ENCODE data around the gene IL1RN.
"Not testable (repeated sequence)": the region's sequence is repeated elsewhere in the genome, so short reads cannot be mapped to it uniquely, and the experiment has no call there.

The IL1RN gene, protein sequence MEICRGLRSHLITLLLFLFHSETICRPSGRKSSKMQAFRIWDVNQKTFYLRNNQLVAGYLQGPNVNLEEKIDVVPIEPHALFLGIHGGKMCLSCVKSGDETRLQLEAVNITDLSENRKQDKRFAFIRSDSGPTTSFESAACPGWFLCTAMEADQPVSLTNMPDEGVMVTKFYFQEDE

GRCh38 chr2:113126845-113127645 lies at the start of gene IL1RN:
Gene IL1RN (plus strand): TSS chr2:113127598. CDS start chr2:113127625, 27 bp downstream.
- DNase-seq (ENCODE audit: low spot score), result no peak

DNA sequence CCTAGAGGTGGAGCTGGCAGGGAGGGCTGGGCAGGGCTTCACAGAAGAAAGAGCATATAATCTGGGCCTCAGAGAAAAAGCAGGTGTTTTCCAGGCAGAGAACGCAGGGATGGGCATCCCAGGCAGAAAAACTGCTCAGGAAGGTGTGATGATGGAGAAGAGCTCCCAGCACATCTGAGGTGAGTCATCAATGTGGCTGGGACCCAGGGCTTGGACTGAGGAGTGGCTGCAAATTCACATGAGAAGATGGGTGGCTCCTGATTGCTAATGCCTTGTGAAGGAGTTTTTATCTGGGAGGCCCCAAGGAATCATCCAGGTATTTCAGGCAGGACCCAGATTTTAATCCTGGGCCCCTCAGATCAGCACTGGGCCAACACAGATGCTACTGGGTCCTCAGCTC lies 49.5 kb upstream of the IL1RN start:
- DNase-seq (ENCODE audit: low spot score), result no peak

DNA sequence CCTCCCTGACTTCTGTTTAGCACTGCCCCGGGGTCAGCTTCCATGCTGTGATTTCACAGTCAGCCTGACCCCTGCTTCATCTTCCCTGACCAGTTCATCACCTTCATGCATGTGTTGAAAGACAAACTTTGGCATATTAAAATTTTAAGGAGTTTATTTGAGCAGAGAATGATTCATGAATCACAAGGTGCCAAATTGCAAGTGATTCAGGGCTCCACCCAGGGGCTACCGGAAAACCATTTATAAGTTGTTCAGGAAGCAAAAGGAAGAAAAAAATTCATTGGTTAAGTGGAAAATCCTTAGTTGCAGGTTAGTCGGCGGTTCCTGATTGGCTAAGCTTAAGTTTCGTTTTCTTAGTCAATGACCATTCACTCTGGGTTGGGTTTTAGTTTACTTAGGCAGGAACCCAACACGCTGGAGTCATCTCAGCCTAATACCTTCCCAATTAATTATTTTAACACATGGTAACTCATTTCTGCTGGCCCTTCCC lies 49.0 kb upstream of the IL1RN start:
- DNase-seq (ENCODE audit: low spot score), result no peak

DNA sequence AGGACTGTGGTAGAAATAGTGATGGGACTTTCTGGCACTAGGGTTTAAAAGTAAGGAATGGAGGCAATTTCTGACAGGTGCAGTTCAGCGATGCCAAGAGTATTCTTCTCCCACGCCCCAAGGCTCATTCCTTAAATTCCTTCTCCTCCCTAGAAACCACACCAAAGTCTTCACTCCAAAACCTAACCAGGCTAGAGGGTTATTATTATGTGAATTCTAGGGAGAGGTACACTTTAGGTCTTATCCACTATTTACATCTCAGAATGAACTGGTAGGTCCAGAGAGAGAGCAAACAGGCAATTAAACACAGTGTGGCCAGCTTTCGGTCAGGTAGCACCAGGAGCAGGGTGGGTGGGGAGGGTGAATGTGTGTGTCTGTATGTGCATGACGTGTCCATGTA lies 48.3 kb upstream of the IL1RN start:
- DNase-seq (ENCODE audit: low spot score), result no peak

DNA sequence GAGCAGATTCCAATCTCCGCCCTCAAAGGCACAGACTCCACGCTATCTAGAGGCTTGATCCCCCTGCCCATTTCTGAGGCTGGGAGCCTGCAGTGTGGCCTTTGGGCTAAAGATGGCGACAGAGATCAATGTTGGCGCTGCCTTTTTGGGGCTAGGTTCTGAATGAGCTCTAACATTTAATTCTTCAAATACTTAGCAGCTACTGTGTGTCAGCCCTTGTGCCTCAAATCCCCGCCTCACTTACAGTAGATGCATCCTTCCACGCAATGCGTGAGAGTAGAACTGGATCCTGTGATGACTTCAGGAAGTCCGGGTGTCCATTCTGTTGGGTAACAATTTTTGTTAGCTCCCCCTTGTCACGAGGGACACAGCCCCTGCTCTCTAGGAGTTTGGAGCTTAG lies 47.3 kb upstream of the IL1RN start:
- DNase-seq (ENCODE audit: low spot score), result no peak

DNA sequence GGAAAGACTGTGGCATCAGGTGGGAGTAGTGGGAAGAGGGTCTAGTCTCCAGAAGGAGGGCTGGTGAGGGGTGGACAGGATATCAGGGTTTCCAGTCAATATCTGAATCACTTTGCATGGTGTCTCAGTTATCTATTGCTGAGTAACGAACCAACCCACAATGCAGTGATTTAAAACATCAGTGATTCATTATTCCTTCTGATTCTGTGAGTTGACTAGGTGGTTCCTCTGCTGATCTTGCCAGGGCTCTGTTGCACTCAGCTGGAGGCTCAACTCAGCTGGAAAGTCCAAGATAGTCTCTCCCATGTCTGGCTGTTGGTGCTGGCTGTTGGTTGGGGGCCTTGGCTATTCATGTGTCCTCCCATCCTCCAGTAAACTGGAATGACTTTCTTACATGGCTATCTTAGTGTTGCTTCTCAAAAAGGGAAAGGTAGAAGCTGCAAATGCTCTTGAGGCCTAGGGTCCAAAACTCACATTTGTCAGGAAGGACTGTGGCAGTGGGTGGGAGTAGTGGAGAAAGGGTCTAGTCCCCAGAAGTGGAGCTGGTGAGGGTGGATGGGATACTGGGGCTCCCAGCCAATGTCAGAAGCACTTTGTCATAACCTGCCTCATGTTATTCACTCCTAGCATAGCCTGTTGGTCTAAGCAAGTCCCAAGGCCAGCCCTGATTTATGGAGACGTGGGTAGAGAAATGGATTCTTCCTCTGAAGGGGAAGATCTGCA lies 45.7 kb upstream of the IL1RN start:
- no peak for DNase-seq (ENCODE audit: low spot score)

DNA sequence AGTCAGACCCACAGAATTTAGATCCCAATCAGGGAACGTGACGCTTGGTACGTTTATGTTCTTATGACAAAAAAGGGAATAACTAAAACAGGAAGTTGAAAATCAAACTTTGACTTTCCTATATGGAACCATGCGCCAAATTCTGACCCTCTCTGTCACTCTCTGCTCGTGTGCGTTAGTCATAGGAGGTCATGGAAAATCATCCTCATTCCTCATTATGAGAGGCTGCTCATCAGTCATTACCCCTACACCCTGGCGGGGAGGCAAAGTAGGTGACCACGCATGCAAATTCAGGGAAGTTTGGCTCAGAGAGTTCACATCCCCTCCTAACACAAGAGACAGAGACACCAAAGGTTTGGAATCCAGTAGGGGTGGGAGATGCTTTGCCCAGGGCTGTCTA lies 44.1 kb upstream of the IL1RN start:
- DNase-seq (ENCODE audit: low spot score), result no peak

- DNase-seq (ENCODE audit: low spot score), result no peak
These were observed 43.0 kb upstream of the IL1RN start for GRCh38 chr2:113084249-113085000.

DNA sequence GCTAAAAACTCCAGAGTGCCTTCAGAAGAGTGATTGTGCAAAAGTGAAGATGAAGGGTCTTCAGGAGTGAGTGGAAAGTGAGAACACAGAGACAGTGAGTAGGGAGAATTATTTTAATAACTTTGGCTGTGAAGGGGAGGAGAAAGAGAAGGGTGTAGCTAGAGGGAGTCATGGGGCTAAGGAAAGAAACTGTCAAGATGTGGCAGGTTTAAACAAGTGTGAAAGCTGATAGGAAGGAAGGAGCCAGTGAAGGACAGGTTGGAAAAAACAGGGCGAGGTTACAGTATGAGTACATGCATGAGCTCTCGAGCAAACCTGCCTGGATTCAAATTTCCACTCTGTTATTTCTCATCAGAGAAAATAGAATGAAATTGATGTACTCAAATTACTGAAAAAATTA lies 41.9 kb upstream of the IL1RN start:
- DNase-seq (ENCODE audit: low spot score), result no peak

GRCh38 chr2:113088213-113088992 lies 39.0 kb upstream of the IL1RN start:
- DNase-seq (ENCODE audit: low spot score), result no peak

DNA sequence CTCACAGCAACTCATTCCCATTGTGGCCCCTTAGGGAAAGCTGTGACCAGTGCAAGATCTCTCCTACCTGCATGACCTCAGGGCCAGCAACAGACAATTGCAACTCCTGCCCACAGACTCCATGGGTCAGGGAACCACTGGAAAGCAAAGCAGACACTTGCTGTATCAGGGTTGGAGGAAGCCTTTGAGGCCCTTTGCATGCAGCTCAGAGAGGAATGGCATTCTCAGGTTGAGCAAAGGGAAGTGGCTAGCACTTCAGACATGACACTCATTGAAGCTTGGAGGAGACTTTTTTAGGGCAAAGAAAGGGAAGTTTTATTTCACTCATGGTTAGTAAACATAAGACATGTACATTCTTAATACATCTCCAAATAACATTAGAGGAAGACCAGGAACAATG lies 37.5 kb upstream of the IL1RN start:
- DNase-seq (ENCODE audit: low spot score), result no peak

DNA sequence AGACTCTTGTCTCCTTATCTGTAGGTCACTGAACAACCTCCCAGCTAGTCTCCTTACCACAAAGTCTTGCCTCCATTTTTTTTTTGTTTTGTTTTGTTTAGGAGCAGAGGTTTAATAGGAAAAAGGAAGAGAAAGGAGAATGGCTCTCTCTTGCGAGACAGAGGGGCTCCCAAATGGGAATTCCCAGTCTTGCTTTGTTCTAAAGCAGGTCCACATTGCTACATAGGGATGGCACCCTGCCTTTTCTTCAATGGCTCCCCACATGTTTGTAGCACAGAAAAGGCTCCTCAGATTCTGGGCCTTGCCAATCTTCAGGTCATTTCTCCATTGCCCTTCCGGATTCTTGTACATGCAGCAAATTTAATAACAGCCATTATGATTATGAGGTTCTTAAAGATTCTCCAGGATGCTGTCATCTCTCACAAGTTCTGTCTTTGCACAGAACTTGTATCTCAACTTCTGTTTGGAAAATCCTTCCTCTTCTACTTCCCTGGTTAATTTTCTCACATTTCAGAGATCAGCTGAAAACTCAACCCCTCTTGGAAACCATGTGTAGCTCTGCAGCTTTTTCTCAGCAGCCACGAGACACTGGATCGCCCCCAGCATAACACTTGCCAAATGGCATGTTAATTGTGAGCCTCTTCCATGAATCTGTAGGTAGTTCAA lies 36.0 kb upstream of the IL1RN start:
- DNase-seq (ENCODE audit: low spot score), result no peak

- DNase-seq (ENCODE audit: low spot score), result no peak
These were observed 34.4 kb upstream of the IL1RN start for GRCh38 chr2:113092864-113093612.

GRCh38 chr2:113093613-113093977 lies 33.8 kb upstream of the IL1RN start:
- DNase-seq (ENCODE audit: low spot score), result no peak

DNA sequence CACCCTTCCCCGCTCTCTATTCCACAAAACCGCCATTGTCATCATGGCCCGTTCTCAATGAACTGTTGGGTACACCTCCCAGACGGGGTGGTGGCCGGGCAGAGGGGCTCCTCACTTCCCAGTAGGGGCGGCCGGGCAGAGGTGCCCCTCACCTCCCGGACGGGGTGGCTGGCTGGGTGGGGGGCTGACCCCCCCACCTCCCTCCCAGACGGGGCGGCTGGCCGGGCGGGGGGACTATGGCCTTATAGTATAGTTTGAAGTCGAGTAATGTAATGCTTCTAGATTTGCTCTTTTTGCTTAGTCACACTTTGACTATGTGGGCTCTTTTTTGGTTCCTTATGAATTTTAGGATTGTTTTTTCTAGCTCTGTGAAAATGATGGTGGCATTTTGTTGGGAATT lies 31.1 kb upstream of the IL1RN start:
- DNase-seq (ENCODE audit: low spot score), result not testable (repeated sequence)

GRCh38 chr2:113096842-113097618 lies 30.4 kb upstream of the IL1RN start:
- not testable (repeated sequence) for DNase-seq (ENCODE audit: low spot score)

- no peak for DNase-seq (ENCODE audit: low spot score)
These were observed 29.4 kb upstream of the IL1RN start for GRCh38 chr2:113098041-113098440.

DNA sequence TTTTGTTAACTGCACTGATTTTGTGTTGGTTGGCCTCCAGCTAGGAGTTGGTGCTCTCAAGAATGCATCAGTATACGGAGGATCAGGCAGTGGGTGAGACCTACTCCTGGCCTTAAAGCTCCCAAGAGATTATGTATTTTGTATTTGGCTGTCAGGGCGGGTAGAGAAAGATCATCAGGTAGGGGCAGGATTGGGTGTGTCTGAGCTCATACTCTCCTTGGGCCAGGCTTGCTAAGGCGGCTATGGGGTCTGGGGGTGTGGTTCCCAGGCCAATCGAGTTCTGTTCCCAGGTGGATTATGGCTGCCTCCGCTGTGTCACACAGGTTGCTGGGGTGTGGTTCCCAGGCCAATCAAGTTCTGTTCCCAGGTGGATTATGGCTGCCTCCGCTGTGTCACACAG lies 28.9 kb upstream of the IL1RN start:
- no peak for DNase-seq (ENCODE audit: low spot score)

DNA sequence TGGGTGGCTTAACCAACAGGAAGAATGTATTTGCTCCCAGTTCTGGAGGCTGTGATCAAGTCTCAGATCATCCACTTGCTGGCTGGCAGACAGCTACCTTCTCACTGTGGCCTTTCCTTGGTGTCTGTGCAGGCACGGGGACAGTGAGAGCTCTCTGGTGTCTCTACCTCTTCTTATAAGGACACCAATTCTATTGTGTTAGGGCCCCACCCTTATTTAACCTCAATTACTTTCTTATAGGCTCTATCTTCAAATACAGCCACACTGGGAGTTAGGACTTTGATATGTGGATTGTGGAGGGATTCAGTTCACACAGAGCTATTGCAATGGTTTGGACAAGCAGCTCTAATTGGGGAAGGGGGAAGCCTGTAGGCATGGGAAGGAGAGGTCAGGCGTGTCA lies 25.3 kb upstream of the IL1RN start:
- DNase-seq (ENCODE audit: low spot score), result no peak
